Measurements from ENCODE around the gene RILP.

DNA sequence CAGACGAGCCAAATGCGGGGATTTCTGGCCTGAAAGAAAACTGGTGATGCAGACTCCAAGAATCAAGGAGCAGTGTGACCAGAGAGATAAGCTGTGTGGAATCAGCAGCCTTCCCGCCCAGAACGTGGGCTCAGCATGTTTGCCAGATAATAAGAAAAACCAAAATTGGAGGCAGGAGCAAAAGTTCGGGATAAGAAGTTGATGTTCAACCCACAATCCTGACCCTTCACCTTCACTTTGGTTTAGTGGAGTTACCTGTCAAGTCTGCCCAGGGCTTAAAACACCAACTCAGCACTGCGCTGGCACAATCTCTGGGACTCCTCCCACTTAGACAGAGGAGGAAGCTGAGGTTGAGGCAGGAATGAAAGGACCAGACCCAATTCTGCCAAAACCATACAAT, 24.1 kb downstream of the RILP start:
- no peak for TF ChIP-seq EED (IDR thresholded peaks at IDR 0.05; ENCODE audit: low read depth)
- TF ChIP-seq ZNF384 (IDR thresholded peaks at IDR 0.05; ENCODE audit: borderline replicate concordance, low read depth, low read length): no peak
- TF ChIP-seq KDM1A (IDR thresholded peaks at IDR 0.05; ENCODE audit: borderline replicate concordance): no peak
- no peak for TF ChIP-seq NBN (IDR thresholded peaks at IDR 0.05)
- TF ChIP-seq, protein P1, sequence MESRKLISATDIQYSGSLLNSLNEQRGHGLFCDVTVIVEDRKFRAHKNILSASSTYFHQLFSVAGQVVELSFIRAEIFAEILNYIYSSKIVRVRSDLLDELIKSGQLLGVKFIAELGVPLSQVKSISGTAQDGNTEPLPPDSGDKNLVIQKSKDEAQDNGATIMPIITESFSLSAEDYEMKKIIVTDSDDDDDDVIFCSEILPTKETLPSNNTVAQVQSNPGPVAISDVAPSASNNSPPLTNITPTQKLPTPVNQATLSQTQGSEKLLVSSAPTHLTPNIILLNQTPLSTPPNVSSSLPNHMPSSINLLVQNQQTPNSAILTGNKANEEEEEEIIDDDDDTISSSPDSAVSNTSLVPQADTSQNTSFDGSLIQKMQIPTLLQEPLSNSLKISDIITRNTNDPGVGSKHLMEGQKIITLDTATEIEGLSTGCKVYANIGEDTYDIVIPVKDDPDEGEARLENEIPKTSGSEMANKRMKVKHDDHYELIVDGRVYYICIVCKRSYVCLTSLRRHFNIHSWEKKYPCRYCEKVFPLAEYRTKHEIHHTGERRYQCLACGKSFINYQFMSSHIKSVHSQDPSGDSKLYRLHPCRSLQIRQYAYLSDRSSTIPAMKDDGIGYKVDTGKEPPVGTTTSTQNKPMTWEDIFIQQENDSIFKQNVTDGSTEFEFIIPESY (IDR thresholded peaks at IDR 0.05): no peak
- no peak for TF ChIP-seq ZNF24 (IDR thresholded peaks at IDR 0.05)

All from GM12878 (cell line).